Endothelial cell of umbilical vein (primary cell): Measurements from ENCODE around the gene MAP1B. TPM values are rescaled to one million over a fixed set of nuclear protein-coding genes. Genes with fewer than 3 reads are reported as not detected.

ENCODE experiments used
- BruUV-seq: library from RNA; stranded (reverse); fragments of 400-500 nt; replicated peaks from 2 replicates; lab custom pipeline; 2021; lab: Mats Ljungman, UMichigan
- CTCF ChIA-PET: fragments of 300-600, 350-600 bp; sonication (Branson Sonifier 250); formaldehyde crosslinking; loops from one replicate; lab custom pipeline; 2021; ENCODE audit warnings: antibody characterized with exemption, inconsistent platforms; lab: Charles Lee
- POLR2A ChIA-PET: fragments of 300-600, 350-600 bp; sonication (Branson Sonifier 250); formaldehyde crosslinking; loops from one replicate; lab custom pipeline; 2021; ENCODE audit warnings: antibody characterized with exemption, inconsistent platforms; lab: Charles Lee
- DNase-seq: peaks from one replicate; pipeline ENCODE4 v3.0.0-alpha.2; 2011; ENCODE audit warnings: low read depth, low spot score
- FAIRE-seq: peaks from 2 replicates; lab custom pipeline; 2011; peaks lifted over from hg19 to GRCh38; lab: Jason Lieb, UNC
- H2AFZ ChIP-seq: 2 replicates; pipeline ENCODE4 v1.6.0; 2012; ENCODE audit warnings: low read depth, low read length, control low read depth, inconsistent platforms
- H3K27ac ChIP-seq: 2 replicates; pipeline ENCODE4 v1.5.1; 2011; ENCODE audit warnings: low read depth, mild to moderate bottlenecking, control low read depth, low read length, moderate library complexity; ENCODE audit not compliant: insufficient read depth
- H3K27me3 ChIP-seq, 2 experiments: 2 replicates each; pipeline versions ENCODE4 v1.6.0 to v1.6.1; 2011; ENCODE audit warnings: low read length in 2 of 2, mixed read lengths in 1 of 2; ENCODE audit not compliant: control insufficient read depth in 2 of 2, insufficient read depth in 2 of 2
- H3K36me3 ChIP-seq, 2 experiments: 2 replicates in 1 of 2; 3 replicates in 1 of 2; pipeline ENCODE4 v1.5.1; 2011; ENCODE audit warnings: low read length in 2 of 2, mild to moderate bottlenecking in 1 of 2, moderate library complexity in 1 of 2; ENCODE audit not compliant: control insufficient read depth in 2 of 2, insufficient read depth in 2 of 2; ENCODE audit errors: extremely low read depth in 1 of 2
- H3K4me1 ChIP-seq: 3 replicates; pipeline ENCODE4 v1.5.1; 2011; ENCODE audit warnings: mild to moderate bottlenecking, low read length; ENCODE audit not compliant: control insufficient read depth, insufficient read depth; ENCODE audit errors: extremely low read depth
- H3K4me2 ChIP-seq: 2 replicates; pipeline ENCODE4 v1.6.1; 2011; ENCODE audit warnings: low read length, control low read depth, mixed read lengths; ENCODE audit not compliant: insufficient read depth
- H3K4me3 ChIP-seq, 3 experiments: fragments of 200-600 bp in 1 of 3; sonication (generic), shearing (Covaris generic) in 1 of 3; replicated peaks in 1 of 3; 2 replicates each; pipeline ENCODE4 v1.5.1; 2011 to 2016; ENCODE audit warnings: control low read depth in 3 of 3, low read length in 3 of 3, mild to moderate bottlenecking in 2 of 3, inconsistent platforms in 1 of 3, low read depth in 1 of 3, moderate library complexity in 1 of 3; ENCODE audit not compliant: insufficient read depth in 1 of 3
- H3K79me2 ChIP-seq: 2 replicates; pipeline ENCODE4 v1.6.0; 2012; ENCODE audit warnings: low read length, inconsistent platforms; ENCODE audit not compliant: control insufficient read depth, insufficient read depth
- H3K9ac ChIP-seq: replicated peaks from 2 replicates; pipeline ENCODE3; 2011; ENCODE audit warnings: low read length, control low read depth; ENCODE audit not compliant: insufficient read depth; ENCODE audit errors: extremely low read depth
- H3K9me1 ChIP-seq: replicated peaks from 3 replicates; pipeline ENCODE4 v1.6.0; 2011; ENCODE audit warnings: mild to moderate bottlenecking, low read length; ENCODE audit not compliant: control insufficient read depth, insufficient read depth; ENCODE audit errors: extremely low read depth
- H3K9me3 ChIP-seq: replicated peaks from 2 replicates; pipeline ENCODE4 v1.5.1; 2012; ENCODE audit warnings: low read length, inconsistent platforms; ENCODE audit not compliant: control insufficient read depth, insufficient read depth
- H4K20me1 ChIP-seq: replicated peaks from 2 replicates; pipeline ENCODE3; 2011; ENCODE audit warnings: mild to moderate bottlenecking, low read length; ENCODE audit not compliant: control insufficient read depth, insufficient read depth; ENCODE audit errors: extremely low read depth
- CTCF ChIP-seq, 2 donors: IDR thresholded peaks; 1 replicate in 1 of 2; 2 replicates in 1 of 2; pipeline ENCODE4 v1.5.1; 2011; ENCODE audit warnings: low read length in 2 of 2, mild to moderate bottlenecking in 2 of 2, moderate library complexity in 2 of 2, control low read depth in 1 of 2, inconsistent platforms in 1 of 2, low read depth in 1 of 2; ENCODE audit not compliant: insufficient read depth in 1 of 2; ENCODE audit errors: extremely low read depth in 1 of 2
- EZH2 ChIP-seq: IDR thresholded peaks from 2 replicates; pipeline ENCODE4 v1.6.1; 2012; ENCODE audit warnings: borderline replicate concordance, low read depth, mild to moderate bottlenecking, moderate library complexity, low read length, inconsistent platforms; ENCODE audit not compliant: severe bottlenecking
- FOS ChIP-seq: IDR thresholded peaks from 2 replicates; pipeline ENCODE4 v1.6.1; 2011; ENCODE audit warnings: mild to moderate bottlenecking, low read length, moderate library complexity, borderline replicate concordance; ENCODE audit not compliant: insufficient read depth
- GATA2 ChIP-seq: IDR thresholded peaks from 2 replicates; pipeline ENCODE4 v1.7.0; 2011; ENCODE audit warnings: low read depth, mild to moderate bottlenecking, moderate library complexity, mixed read lengths, low read length; ENCODE audit not compliant: insufficient read length, insufficient read depth
- JUN ChIP-seq: IDR thresholded peaks from 2 replicates; pipeline ENCODE4 v1.6.1; 2011; ENCODE audit warnings: borderline replicate concordance, low read depth; ENCODE audit not compliant: insufficient read length, insufficient read depth
- MAX ChIP-seq: IDR thresholded peaks from 2 replicates; pipeline ENCODE4 v1.6.1; 2011; ENCODE audit not compliant: insufficient read depth, insufficient read length
- MYC ChIP-seq: IDR thresholded peaks from one replicate; pipeline ENCODE4 v1.6.1; 2011; ENCODE audit warnings: mild to moderate bottlenecking, low read depth, low read length
- POLR2A ChIP-seq: IDR thresholded peaks from 2 replicates; pipeline ENCODE4 v1.6.1; 2012; ENCODE audit warnings: low read depth, mild to moderate bottlenecking, control low read depth, low read length
- POLR2AphosphoS5 ChIP-seq: IDR thresholded peaks from 2 replicates; pipeline ENCODE4 v1.6.1; 2012; ENCODE audit warnings: low read depth, mild to moderate bottlenecking, control low read depth, low read length, moderate library complexity; ENCODE audit not compliant: insufficient read depth
- dilution Hi-C: fragments of 300-500 bp; cut with MboI; formaldehyde crosslinking; loops from one replicate; pipeline ENCODE4 v1.15.0; 2019; ENCODE audit warnings: low sequenced_read_pairs; ENCODE audit not compliant: extremely low pct_ligation_motif_present
- intact Hi-C: fragments of 100-400 bp; cut with micrococcal nuclease; formaldehyde crosslinking; loops from one replicate; pipeline ENCODE4 v1.10.0; 2022
- polyA plus RNA-seq, 4 experiments: library from polyadenylated mRNA; depleted of rRNA in 3 of 4; stranded (reverse) in 3 of 4; unstranded in 1 of 4; fragments of >200 nt; gene quantifications; 2 replicates each; pipeline versions ENCODE4 v1.2.1 to v1.2.3, GENCODE V29; 2011 to 2012; ENCODE audit warnings: missing spikeins in 1 of 4
- total RNA-seq: library from RNA; stranded (reverse); gene quantifications from 2 replicates; pipeline ENCODE4 v1.2.3, GENCODE V29; 2021

The MAP1B gene
- total and polyA plus RNA-seq, 2 donors (not counting 3 experiments of a cell fraction or from before 2014, with no cell fraction given) = 55.9 to 263 TPM

GRCh38 chr5:72222521-72222920 lies 115.2 kb downstream of the MAP1B start:
- no peak overlapping the region for H3K4me3 ChIP-seq
- H3K9me1 ChIP-seq = no peaks in the 10 kb centered on the region
- CTCF ChIA-PET = interaction anchor here (1.4 to 1.5 kb wide), 2 partner anchors 25 to 440 kb away, joined by 3 to 5 read pairs; no protein-coding TSS in a partner anchor
- H3K27me3 ChIP-seq = no peaks in the 10 kb centered on the region
- no peak overlapping the region for H3K27ac ChIP-seq
- no peak for FAIRE-seq
- no peak overlapping the region for H3K9ac ChIP-seq
- no peaks in the 10 kb centered on the region for H4K20me1 ChIP-seq
- no peaks in the 10 kb centered on the region for H3K9me3 ChIP-seq
- no peak overlapping the region for H3K4me2 ChIP-seq
- no peak for DNase-seq
- BruUV-seq = no TSS peak
- TF ChIP-seq MAX = no peak
- TF ChIP-seq CTCF (IDR thresholded peaks at IDR 0.05; ENCODE audit: extremely low read depth in 1 of 2, insufficient read depth in 1 of 2, low read depth in 1 of 2, low read length in 2 of 2) = no peak
- no peak for TF ChIP-seq GATA2
- TF ChIP-seq POLR2AphosphoS5 = no peak
- TF ChIP-seq FOS = no peak
- no peak for TF ChIP-seq EZH2
- TF ChIP-seq JUN = no peak
- TF ChIP-seq MYC = no peak
- no peak for TF ChIP-seq POLR2A
- peaks cover 14 to 35% of the 10 kb centered on the region in 2 experiments for H3K36me3 ChIP-seq
- no peaks in the 10 kb centered on the region for H3K79me2 ChIP-seq
- dilution Hi-C loops = no loop called here
- POLR2A ChIA-PET = no interaction called here
- H2AFZ ChIP-seq = no peak overlapping the region
- H3K4me1 ChIP-seq = no peaks in the 10 kb centered on the region
- intact Hi-C loops = no loop called here
